ENCODE data around the gene CEBPG.
A peak's percentile ranks its signal among the peaks of the same experiment; 100 is the strongest.

The CEBPG gene

DNA sequence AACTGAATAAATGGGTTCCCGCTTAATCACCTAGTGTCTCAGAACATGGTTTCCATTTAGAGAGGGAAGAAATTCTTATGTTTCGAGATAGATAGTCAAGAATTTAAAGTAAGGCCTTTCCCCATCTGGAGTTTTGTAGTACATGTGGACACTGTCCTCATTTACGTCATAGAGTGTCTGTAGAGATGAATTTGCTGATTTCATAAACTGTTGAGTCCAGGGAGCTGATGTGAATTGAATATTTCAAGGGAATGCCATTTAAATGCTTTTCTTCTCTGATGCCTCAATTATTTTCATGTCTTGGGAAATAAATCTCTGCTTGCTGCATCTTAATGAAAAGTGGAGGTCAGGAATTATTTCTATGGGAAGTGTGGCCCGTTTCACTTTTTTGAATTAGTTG is 9.5 kb downstream of the CEBPG start:
- no peak for DNase-seq

DNA sequence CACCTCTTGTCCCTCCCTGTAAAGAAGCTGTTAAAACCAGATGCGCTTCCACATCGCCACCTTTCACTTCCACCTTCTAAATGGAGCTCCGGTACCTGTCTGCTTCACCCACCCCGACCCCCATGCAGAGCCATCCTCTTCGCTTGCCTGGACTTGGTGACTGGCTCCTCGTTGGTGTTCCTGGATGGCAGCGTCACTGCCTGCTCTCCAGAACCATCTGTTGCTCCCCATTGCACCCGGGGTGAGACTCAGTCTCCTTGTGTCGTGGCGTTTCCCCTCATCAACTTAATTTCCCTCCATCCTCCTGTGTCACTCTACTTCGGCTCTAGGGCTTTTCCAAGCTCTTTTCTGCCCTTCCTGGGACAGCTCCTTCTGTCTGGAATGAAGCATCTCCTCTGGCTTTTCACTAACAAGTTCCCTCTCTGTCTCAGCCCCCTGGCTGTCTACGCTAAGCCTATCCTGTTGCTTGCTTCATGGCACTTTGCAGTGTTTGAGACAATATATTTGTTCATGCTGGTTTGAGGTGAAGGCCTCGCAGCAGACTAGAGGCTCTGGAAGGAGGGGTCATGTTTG is 10.3 kb downstream of the CEBPG start:
- no peak for DNase-seq

DNA sequence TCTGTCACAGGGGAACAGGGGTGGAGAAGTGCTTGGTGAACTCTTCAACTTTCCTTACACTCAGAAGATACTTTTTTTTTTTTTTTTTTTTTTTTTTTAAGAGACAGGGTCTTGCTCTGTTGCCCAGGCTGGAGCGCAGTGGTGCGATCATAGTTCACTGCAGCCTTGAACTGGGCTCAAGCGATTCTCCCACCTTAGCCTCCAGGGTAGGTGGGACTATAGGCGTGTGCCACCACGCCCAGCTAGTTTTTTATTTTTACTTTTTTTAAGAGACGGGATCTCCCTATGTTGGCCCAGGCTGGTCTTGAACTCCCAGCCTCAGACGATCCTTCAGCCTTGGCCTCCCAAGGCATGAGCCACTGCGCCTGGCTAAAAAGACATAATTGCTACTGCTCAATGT is 11.5 kb downstream of the CEBPG start:
- DNase-seq = no peak

DNA sequence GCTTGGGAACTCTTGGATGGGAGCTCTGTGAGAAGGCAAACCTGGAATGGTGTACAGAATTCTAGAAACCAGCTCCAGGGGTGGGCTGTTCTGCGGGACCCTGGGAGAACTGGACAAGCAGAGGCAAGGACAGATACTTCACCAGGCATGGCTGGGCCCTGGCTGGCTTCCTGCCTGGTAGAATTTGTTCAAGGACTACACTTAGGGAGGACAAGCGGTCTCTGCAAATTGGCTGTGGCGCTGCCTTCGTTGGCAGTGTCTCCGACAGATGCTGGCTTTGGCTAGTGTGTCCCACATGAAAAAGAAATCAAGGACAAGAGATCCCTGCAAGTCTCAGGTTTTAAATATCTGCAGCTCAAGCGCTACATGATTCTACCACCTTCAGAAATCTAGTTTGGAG is 12.4 kb downstream of the CEBPG start:
- DNase-seq = no peak

DNA sequence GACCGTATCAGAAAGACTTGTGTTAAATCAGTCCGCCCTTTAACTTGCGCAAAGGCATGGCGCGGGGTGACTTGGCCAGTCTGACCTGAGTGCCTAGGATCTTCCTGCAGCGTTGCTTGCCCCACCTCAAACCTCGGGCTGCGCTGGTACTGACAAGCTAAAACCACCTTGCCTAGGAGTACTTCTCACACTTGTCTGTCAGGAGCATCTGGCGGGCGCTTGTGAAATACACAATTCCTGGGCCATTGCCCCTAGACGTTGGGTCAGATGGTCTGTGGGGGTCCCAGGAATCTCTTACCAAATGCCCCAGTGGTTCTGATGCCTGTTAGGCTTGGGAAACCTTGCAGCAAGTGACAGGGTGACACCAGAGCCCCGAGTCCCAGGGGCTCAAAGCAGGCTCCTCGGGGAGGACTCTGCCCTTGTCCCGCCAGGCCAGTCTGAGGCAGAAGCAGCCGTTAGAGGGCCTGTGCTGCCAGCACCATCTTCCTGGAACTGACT is 12.9 kb downstream of the CEBPG start:
- DNase-seq = no peak

DNA sequence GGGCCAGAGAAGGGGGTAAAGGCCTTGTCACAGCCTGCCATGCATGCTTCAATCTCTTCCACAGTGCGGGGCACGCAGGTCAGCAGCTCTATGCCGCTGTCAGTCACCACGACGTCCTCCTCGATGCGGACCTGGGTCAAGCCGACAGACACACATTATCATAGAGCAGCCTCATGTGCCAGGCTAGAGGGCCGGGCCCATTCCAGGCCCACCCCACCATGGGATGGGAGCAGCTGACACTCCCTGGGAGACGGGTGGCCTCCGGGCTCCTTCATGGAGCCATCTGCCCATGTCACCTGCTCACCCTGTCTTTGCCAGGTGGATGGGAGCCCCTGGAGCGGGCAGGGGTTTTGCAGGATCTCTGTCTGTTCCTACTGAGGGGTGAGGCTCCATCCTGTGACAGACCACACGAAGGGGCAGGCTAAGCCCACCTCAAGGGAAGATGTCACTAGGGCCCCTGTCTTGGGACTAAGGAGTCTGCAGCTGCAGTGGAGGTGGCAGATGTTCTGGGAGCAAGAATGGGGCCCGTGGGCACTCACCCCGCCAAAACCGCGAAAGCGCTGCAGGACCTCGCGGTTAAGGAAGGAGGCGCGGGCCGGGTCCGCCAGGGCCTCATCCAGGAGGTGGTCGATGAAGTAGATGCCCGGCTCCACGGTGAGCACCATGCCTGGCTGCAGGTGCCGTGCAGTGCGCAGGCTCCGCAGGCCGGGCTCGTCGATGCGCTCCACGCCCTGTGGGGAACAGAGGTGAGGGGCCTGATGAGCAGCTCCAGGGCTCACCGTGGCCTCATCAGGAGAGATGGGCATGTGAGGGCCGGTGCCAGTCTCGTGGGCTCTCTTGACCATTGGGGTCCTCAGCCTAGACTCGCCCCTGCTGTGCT is 14.1 kb downstream of the CEBPG start:
- no peak for DNase-seq

DNA sequence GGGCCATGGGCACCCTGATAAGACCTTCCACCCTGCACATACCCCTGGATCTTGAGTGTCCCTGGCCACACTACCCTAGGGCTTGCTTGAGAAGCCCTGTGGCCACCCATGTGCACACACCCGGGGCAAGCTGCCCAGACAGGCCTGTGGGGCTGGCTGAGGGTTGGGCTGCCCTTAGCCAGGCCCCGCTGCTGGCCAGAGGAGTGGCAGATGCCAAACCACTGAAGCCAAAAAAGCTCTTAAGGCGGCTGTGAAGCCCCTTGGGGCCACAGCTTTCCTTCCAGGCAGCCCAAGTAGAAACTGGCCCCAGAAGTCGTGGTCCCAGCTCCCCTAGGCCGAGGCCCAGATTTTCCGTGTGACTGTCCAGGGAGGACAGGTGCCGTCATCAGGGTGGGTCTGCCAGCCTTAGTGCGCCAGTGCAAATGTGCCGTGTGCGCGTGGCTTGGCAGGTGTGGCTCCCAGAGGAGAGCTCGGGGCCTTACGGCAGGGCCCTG is 14.8 kb downstream of the CEBPG start:
- no peak for DNase-seq

DNA sequence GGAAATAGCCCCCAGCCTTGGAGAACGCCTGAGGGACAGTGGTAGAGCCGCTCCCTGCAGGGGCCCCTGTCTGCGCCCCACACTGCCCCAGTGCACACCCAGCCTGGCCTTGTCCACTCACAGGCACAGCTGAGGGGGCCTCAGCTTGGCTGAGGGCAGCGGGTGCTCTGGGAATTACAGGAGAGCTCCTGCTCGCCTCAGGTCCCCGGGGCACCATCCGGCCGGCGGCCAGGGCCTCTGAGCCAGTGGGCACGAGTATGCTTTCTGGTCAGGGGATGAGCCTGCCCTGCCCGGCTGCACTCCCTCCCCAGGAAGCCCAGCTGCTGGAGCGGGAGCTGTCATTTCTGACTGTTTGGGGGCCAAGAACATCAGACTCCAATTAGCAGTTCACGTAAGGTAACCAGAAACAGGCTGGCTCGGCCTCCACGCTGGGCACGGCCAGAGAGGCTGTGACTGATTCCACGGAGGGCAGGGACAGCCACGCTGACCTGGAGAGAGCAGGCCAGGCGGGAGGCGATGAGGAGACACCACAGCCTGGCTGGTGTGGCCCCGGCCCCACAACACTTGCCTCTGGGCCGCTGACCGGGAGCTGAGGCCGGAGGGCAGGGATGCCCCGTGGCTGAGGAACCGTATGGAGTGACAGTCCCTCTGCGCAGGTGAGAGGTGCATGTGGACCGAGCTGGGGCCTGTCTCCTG is 15.4 kb downstream of the CEBPG start:
- DNase-seq = no peak

DNA sequence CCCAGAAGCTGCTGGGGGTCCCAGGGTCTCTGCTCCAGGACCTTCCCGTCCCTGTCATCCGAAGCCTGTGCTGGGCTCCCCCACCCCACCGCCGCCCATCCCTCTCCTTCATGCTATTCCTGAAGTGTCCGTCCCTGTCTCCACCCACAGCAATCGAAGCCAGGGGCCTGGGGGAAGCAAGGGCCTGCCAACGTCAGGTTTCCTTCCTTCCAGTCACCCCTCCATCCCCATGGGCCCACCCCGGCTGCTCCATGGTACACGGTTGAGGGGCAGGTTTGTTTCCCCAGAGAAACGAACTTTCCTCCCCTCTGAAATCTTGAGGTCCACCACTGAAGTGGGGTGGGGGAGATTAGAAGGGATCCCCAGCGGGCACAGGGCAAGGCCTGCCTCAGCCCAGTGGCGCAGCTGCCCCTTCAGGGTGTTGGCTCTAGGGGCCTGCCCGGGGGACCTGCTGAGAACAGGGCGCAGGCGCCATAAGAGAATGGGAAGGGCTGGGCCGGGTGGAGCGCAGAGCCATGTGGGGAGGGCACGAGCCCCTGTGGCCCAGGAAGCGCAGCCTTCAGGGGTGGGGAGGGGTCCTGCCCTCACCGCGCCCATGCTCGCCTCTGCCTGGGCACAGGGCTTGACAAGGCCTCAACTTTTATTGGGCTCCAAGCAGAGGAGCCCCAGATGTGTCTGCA is 16.1 kb downstream of the CEBPG start:
- no peak for DNase-seq

DNA sequence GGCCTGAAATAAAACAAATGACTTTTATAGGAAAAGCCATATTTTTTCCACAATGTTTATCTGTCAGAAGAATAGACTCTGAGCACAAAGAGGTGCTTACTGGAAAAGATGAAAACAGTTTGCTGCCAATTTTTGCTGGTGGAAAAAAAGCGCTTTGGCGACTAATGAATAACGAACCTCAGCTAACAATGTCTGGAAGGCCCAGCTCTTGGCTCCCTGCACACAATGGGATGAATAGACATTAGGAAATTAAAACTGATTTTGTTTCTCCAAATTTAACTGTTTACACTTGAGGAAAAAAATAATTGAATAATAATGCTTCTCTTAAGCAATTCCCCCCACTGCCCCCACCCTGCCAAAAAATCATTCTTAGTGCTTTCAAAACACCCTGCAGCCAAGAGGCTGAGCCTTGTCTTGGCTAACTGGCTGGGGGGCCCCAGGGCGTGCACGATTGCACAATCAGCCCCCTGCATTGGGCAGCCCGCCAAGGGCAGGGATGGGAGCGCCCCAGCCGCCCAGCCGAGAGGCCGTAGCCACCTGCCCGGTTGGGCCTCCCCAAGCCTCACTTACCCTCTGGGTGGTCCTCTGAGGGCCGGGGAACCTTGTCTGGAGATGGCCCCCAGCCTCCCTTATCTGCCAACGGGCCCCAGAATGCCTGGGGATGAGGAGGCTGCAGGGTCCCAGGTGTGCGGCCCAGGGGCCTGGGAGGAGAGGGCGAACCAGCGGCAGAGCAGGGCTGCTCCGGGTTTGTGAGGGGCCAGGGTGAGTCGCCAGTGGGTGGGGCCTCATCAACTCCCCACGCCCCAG is 16.8 kb downstream of the CEBPG start:
- no peak for DNase-seq

DNA sequence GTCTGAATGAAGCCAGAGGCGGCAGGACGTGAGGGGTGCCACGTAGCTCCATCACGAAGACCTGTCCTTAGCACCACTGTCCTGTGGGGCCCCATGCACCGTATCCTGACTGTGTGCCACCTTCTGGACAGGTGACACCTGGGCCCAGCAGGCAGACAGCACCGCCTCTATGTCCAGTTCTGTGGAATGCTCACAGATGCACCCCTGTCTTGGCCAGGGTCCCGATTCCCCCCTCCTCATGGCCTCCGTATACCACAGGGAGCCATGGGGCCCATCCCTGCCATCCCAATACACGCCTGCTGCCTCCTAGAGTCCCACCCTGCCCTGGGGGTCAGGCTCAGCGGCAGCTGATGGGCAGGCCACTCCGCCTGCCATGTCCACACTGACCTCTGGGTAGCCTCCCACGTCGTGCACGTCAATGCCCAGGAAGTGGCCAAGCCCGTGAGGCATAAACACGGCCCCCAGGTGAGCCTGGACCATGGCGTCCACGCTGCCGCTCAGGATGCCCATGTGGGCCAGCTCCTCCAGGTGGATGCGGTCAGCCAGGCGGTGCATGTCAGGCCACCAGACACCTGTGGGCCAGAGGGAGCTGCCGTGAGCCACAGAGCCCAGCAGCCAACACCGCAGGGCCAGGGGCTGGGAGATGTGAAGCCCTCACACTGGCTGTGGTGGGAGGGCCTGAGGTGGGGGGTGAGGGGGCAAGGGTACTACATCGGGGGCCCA is 17.6 kb downstream of the CEBPG start:
- DNase-seq = no peak

DNA sequence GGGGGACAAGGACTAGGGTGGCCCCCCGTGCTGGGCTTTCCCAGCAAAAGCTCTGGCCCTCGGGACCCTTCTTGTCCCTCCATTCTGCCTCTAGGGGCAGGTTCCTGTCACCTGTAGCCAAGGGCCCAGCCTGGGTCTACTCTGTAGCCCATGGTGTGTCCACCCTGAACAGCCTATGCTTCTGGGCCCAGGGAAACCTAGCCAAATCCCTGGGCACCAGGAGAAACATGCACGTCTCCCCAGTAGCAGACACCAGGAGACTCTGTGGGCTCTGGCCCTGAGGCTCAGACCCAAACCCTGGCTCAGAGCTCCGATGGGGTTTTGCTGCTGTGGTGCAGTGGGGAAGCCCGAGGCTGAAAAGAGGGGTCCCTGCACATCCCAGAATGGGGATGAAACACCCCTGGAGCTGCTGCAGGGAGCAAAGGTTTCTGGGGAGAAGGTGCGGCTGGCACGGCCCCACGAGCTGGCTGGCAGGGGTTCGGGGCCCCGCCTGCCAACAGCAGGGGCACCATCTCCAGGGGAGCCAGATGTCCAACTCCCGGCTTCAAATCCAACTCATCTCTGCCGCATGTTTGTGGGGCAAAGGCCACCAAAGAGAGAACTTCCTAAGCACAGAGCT is 18.2 kb downstream of the CEBPG start:
- DNase-seq = no peak

DNA sequence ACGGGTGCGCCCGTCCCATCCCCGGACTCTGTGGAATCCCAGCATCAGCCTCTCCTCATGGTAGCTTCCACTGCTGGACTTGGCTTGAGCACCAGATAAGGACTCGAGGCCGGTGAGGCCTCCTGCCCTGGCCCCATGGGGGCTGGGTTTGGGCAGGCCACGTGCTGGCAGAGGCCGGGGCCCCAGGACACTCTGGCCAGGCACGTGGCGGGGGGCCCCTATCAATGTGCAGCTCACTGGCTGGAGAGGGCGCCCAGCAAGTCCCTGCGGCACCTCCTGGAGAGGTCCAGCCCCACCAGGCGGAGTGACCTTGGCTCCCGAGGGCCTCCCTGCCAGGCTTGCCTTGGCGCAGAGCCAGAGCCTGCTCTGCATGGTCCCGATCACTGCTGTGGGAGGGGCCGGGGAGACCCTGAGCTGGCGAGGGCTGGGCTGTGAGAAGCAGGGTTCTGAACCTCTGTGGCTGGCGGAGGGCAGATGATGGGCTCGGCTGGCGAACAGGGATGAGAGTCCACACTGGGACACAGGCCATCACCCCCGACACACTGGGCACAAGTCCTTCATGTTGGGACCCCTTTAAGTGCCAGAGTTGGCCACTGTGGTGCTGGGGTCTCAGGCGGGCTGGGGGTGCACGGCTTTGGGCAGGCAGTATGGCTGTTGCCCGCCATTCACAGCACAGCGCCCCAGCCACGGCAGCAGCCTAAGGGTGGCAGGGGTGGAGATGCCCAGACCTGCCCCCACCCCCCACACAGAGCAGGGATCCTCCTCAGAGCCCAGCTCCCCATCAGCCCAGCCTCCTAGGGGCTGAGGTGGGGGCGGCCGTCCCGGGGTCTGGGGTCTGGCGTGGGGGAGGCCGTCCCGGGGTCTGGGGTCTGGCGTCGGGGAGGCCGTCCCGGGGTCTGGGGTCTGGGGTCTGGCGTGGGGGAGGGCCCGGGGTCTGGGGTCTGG is 19.1 kb downstream of the CEBPG start:
- DNase-seq = no peak

DNA sequence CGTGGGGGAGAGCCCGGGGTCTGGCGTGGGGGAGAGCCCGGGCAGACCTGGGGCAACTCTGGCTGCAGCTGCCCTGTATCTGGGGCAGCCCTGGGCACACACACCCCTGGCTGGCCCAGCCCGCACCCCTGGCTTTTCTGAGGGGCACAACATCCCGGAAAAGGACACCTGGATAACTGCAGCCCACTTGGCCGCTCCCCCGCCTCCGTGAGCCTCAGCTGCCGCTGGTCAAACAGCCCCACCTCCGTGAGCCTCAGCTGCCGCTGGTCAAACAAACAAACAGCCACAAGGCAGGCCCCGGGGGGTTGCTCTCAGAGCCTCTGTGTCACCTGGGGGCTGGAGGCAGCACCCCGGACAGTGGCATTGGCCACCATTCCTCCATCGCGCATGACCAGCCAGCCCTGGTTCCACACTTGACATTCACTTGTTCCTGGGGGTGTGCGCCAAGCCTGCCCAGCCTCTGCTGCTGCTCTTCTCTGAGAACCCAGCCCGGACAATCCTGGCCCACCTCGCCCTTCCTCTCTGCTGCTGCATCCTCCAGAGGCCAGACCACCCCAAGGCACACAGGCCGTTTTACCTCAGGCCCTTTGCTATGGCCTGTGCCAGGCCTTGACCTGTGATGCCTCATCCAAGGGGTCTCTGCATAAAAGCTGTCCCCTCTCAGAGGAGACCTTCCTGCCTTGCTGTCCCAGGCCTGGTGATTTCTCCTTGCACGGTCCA is 19.9 kb downstream of the CEBPG start:
- DNase-seq = no peak

DNA sequence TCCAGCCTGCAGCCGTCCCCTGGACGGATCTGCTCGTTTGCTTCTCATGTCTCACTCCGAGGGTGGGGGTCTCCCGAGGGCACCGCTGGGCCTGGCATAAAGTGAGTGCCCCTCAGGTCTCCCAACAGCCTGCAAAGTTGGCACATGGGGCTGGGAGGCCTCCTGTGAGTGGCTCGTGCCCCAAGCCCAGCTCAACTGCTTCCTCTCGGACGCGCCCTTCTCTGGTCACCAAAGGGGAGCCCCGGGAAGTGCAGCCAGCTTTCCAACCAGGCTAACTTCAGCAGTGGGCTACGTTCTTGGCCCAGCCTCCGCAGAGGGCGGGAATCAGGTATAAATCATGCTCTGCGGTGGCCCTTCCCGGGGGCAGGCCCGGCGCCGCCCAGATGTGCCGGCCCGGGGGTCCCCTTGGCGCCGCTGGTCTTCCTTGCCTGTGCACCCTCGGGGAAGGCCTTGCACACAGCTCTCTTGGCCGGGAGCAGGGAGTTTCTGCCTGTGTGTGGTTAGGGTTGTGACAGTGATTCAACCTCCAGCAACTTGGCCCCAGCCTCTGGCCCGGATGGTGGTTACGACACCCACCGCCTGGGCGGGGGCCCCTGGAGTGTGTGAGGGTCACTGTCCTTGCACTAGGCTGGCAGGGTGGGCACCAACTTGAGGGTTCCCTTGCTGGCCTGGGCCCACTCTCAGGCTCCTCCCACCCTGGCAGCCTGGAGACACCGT is 20.7 kb downstream of the CEBPG start:
- peak; percentile 82 for DNase-seq

DNA sequence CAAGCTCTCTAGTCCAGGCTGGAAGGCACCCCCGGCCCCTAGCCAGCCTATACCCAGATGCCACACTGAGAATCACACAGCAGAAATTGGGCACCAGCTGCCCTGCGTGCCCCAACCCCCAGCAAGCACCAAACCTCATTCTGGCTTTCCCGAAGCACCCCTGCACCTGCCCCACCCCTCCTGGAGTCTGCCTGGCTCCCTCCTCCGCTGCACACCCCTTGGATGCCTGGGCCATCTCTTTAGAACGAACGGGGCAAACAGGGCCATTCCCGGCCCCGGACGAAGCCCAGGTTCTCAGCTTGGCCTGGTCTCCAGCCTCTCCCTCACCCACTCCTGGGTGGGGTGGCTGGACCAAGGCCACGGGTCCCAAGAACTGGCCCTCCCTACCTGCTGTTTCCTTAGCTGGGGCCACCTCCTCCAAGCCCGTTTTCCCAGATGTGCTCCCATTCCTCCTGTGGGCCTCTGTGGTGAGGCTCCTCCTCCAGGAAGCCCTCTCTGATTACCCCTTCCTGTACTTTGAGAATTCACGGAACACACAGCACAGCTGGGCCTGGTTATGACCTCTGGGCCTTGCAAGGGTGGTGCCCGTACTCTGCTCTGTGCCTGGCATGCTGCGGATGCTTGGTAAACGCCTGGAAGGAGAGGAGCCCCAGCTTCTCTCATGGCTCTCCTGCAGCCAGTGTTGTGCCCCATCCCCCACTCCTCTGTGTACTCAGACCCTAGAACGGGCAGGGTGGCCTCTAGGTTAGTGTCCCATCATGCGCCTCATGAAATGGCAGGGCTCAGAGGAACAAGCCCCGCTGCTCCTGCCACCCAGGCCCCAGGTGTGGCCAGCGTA is 21.4 kb downstream of the CEBPG start:
- DNase-seq = no peak

All from fibroblast of upper back skin (primary cell).